H1 (cell line): ENCODE results near the gene LLGL2. TPM values are rescaled to one million over a fixed set of nuclear protein-coding genes. Genes with fewer than 3 reads are reported as not detected.

Source experiments
- CTCF ChIA-PET: fragments of 300-600 bp; sonication (Branson Sonifier 250); formaldehyde crosslinking; loops from one replicate; lab custom pipeline; 2021; ENCODE audit not compliant: partially characterized antibody; lab: Charles Lee
- POLR2A ChIA-PET: fragments of 300-600 bp; sonication (Branson Sonifier 250); formaldehyde crosslinking; loops from one replicate; lab custom pipeline; 2021; ENCODE audit warnings: inconsistent platforms; ENCODE audit not compliant: partially characterized antibody; lab: Charles Lee
- DNase-seq, 2 experiments: peaks; one replicate each; pipeline versions ENCODE4 v3.0.0 to v3.0.0-alpha.2; 2010 to 2022; ENCODE audit warnings: low spot score in 2 of 2, low read depth in 1 of 2, mixed read lengths in 1 of 2
- FAIRE-seq: peaks from 2 replicates; lab custom pipeline; 2011; peaks lifted over from hg19 to GRCh38; lab: Jason Lieb, UNC
- H2AFZ ChIP-seq: 2 replicates; pipeline ENCODE4 v1.8.1; 2012; ENCODE audit warnings: low read length, inconsistent platforms
- H2AK5ac ChIP-seq: 2 replicates; pipeline ENCODE4 v1.6.1; 2013; ENCODE audit warnings: low read depth, low read length
- H2BK120ac ChIP-seq: replicated peaks from 2 replicates; pipeline ENCODE3; 2013; ENCODE audit warnings: low read depth, low read length, inconsistent platforms
- H2BK12ac ChIP-seq: 2 replicates; pipeline ENCODE4 v1.6.1; 2013; ENCODE audit warnings: low read depth, low read length
- H2BK15ac ChIP-seq: 2 replicates; pipeline ENCODE4 v1.6.1; 2013; ENCODE audit warnings: low read length
- H2BK20ac ChIP-seq: 2 replicates; pipeline ENCODE4 v1.6.1; 2013; ENCODE audit warnings: low read length
- H2BK5ac ChIP-seq: 2 replicates; pipeline ENCODE4 v1.6.1; 2013; ENCODE audit warnings: low read depth, low read length
- H3K14ac ChIP-seq: 2 replicates; pipeline ENCODE4 v1.6.1; 2013; ENCODE audit warnings: inconsistent platforms; ENCODE audit not compliant: insufficient read length
- H3K18ac ChIP-seq: 2 replicates; pipeline ENCODE4 v1.6.1; 2013; ENCODE audit warnings: low read length; ENCODE audit errors: extremely low read depth
- H3K23ac ChIP-seq: 2 replicates; pipeline ENCODE4 v1.6.1; 2013; ENCODE audit warnings: inconsistent platforms; ENCODE audit not compliant: insufficient read length
- H3K23me2 ChIP-seq: 2 replicates; pipeline ENCODE4 v1.6.1; 2013; ENCODE audit warnings: low read depth, low read length
- H3K27ac ChIP-seq: 2 replicates; pipeline ENCODE4 v1.6.1; 2011; ENCODE audit warnings: low read depth, low read length, inconsistent platforms
- H3K27me3 ChIP-seq, 4 experiments: replicated peaks in 1 of 4; 1 replicate in 1 of 4; 2 replicates in 3 of 4; pipeline versions ENCODE4 v1.6.1 to v1.8.1; 2011 to 2013; ENCODE audit warnings: low read length in 3 of 4, mild to moderate bottlenecking in 3 of 4, inconsistent platforms in 2 of 4, mixed read lengths in 2 of 4, moderate library complexity in 1 of 4; ENCODE audit not compliant: control insufficient read depth in 3 of 4, insufficient read depth in 3 of 4; ENCODE audit errors: extremely low read depth in 1 of 4
- H3K36me3 ChIP-seq, 4 experiments: 2 replicates each; pipeline versions ENCODE4 v1.6.1 to v1.8.1; 2011 to 2013; ENCODE audit warnings: mild to moderate bottlenecking in 4 of 4, low read length in 3 of 4, moderate library complexity in 2 of 4, control low read depth in 1 of 4, inconsistent platforms in 1 of 4; ENCODE audit not compliant: insufficient read depth in 4 of 4, control insufficient read depth in 2 of 4
- H3K4ac ChIP-seq: replicated peaks from 2 replicates; pipeline ENCODE3; 2013; ENCODE audit warnings: low read length, low read depth, mixed read lengths, inconsistent platforms; ENCODE audit not compliant: insufficient read length
- H3K4me1 ChIP-seq, 4 experiments: replicated peaks in 1 of 4; 1 replicate in 1 of 4; 2 replicates in 3 of 4; pipeline versions ENCODE4 v1.6.1 to v1.8.1; 2011 to 2013; ENCODE audit warnings: low read length in 3 of 4, inconsistent platforms in 2 of 4, mixed read lengths in 1 of 4; ENCODE audit not compliant: insufficient read depth in 4 of 4, control insufficient read depth in 3 of 4
- H3K4me2 ChIP-seq, 2 experiments: 2 replicates each; pipeline versions ENCODE4 v1.6.1 to v1.8.1; 2011 to 2013; ENCODE audit warnings: low read depth in 2 of 2, low read length in 2 of 2, control low read depth in 1 of 2, inconsistent platforms in 1 of 2, mild to moderate bottlenecking in 1 of 2; ENCODE audit not compliant: insufficient read depth in 1 of 2
- H3K4me3 ChIP-seq, 4 experiments: fragments of 200-600, 300-600 bp in 1 of 4; sonication (generic), shearing (Covaris generic), sonication (Bioruptor Twin) in 1 of 4; 2 replicates each; pipeline versions ENCODE4 v1.5.1 to v1.8.1; 2011 to 2016; ENCODE audit warnings: low read length in 4 of 4, low read depth in 3 of 4, control low read depth in 2 of 4, inconsistent platforms in 2 of 4, mild to moderate bottlenecking in 2 of 4, mixed read lengths in 1 of 4, moderate library complexity in 1 of 4; ENCODE audit not compliant: insufficient read depth in 2 of 4; ENCODE audit errors: extremely low read depth in 1 of 4
- H3K56ac ChIP-seq: replicated peaks from 2 replicates; pipeline ENCODE3; 2013; ENCODE audit warnings: low read depth, mild to moderate bottlenecking, mixed read lengths, low read length, inconsistent platforms; ENCODE audit not compliant: insufficient read length
- H3K79me1 ChIP-seq: 2 replicates; pipeline ENCODE4 v1.6.1; 2013; ENCODE audit warnings: low read depth, low read length, control low read depth
- H3K79me2 ChIP-seq, 2 experiments: 2 replicates each; pipeline versions ENCODE4 v1.6.1 to v1.8.1; 2012 to 2013; ENCODE audit warnings: low read length in 2 of 2, mild to moderate bottlenecking in 2 of 2, inconsistent platforms in 1 of 2; ENCODE audit not compliant: insufficient read depth in 2 of 2, control insufficient read depth in 1 of 2
- H3K9ac ChIP-seq, 4 experiments: replicated peaks in 1 of 4; 1 replicate in 1 of 4; 2 replicates in 3 of 4; pipeline versions ENCODE4 v1.6.1 to v1.8.1; 2011 to 2013; ENCODE audit warnings: low read depth in 3 of 4, low read length in 3 of 4, control low read depth in 2 of 4, mild to moderate bottlenecking in 2 of 4, moderate library complexity in 2 of 4, inconsistent platforms in 1 of 4; ENCODE audit errors: extremely low read depth in 1 of 4
- H3K9me3 ChIP-seq, 2 experiments: 2 replicates each; pipeline versions ENCODE4 v1.6.1 to v1.8.1; 2012 to 2013; ENCODE audit warnings: mild to moderate bottlenecking in 2 of 2, moderate library complexity in 2 of 2, control low read depth in 1 of 2, inconsistent platforms in 1 of 2, low read depth in 1 of 2, low read length in 1 of 2, mixed read lengths in 1 of 2; ENCODE audit not compliant: insufficient read depth in 2 of 2
- H4K20me1 ChIP-seq, 2 experiments: replicated peaks in 1 of 2; 2 replicates each; pipeline versions ENCODE3 to v1.8.1; 2011 to 2013; ENCODE audit warnings: inconsistent platforms in 2 of 2, low read length in 2 of 2, mild to moderate bottlenecking in 1 of 2; ENCODE audit not compliant: insufficient read depth in 2 of 2, control insufficient read depth in 1 of 2
- H4K5ac ChIP-seq: 2 replicates; pipeline ENCODE4 v1.6.1; 2013; ENCODE audit warnings: low read length, low read depth, mixed read lengths, inconsistent platforms; ENCODE audit not compliant: insufficient read length
- H4K8ac ChIP-seq: 2 replicates; pipeline ENCODE4 v1.8.0; 2013; ENCODE audit warnings: mild to moderate bottlenecking, moderate library complexity, low read length, inconsistent platforms; ENCODE audit not compliant: insufficient read depth; ENCODE audit errors: extremely low read depth
- H4K91ac ChIP-seq: replicated peaks from 2 replicates; pipeline ENCODE3; 2013; ENCODE audit warnings: low read length, mixed read lengths, inconsistent platforms; ENCODE audit not compliant: insufficient read length
- CBX5 ChIP-seq: fragments of 300-800, 300-1000 bp; sonication (generic); IDR thresholded peaks from 2 replicates; pipeline ENCODE4 v1.7.1; 2016; ENCODE audit warnings: antibody characterized with exemption, low read length, low read depth
- CBX8 ChIP-seq: fragments of 300-800, 300-1000 bp; sonication (generic); IDR thresholded peaks from 2 replicates; pipeline ENCODE4 v1.7.1; 2016; ENCODE audit warnings: low read depth, low read length, borderline replicate concordance
- GTF2F1 ChIP-seq: IDR thresholded peaks from 2 replicates; pipeline ENCODE4 v1.6.1; 2012; ENCODE audit warnings: low read depth, low read length, improper control_type of control experiment, borderline replicate concordance
- HDAC2 ChIP-seq, 2 experiments: fragments of 300-600 bp in 1 of 2; sonication (generic) in 1 of 2; IDR thresholded peaks; 2 replicates each; pipeline ENCODE4 v1.6.1; 2011 to 2012; ENCODE audit warnings: low read depth in 2 of 2, low read length in 2 of 2, mild to moderate bottlenecking in 2 of 2, moderate library complexity in 2 of 2, borderline replicate concordance in 1 of 2, inconsistent platforms in 1 of 2
- KDM4A ChIP-seq: IDR thresholded peaks from one replicate; pipeline ENCODE4 v1.7.1; 2012; ENCODE audit warnings: low read depth, mild to moderate bottlenecking, moderate library complexity, low read length, inconsistent platforms; ENCODE audit not compliant: severe bottlenecking
- NANOG ChIP-seq: IDR thresholded peaks from 2 replicates; pipeline ENCODE4 v1.6.1; 2011; ENCODE audit warnings: low read length, low read depth, mild to moderate bottlenecking, inconsistent platforms; ENCODE audit not compliant: insufficient read depth, poor library complexity, severe bottlenecking
- PHF8 ChIP-seq: fragments of 200-600 bp; sonication (generic); conservative IDR thresholded peaks from 2 replicates; pipeline ENCODE4 v1.7.1; 2012; ENCODE audit warnings: low read depth, mild to moderate bottlenecking, inconsistent platforms, low read length, moderate library complexity
- RNF2 ChIP-seq: fragments of 200-900, 300-1000 bp; sonication (generic); IDR thresholded peaks from 2 replicates; pipeline ENCODE4 v1.7.1; 2016; ENCODE audit warnings: borderline replicate concordance, low read depth, mild to moderate bottlenecking, antibody characterized with exemption, low read length; ENCODE audit not compliant: poor library complexity, severe bottlenecking; ENCODE audit errors: missing control alignments
- TCF12 ChIP-seq: IDR thresholded peaks from 2 replicates; pipeline ENCODE4 v1.6.1; 2011; ENCODE audit warnings: low read depth, mild to moderate bottlenecking, low read length
- TEAD4 ChIP-seq: IDR thresholded peaks from 2 replicates; pipeline ENCODE4 v1.6.1; 2012; ENCODE audit warnings: low read depth, low read length, inconsistent platforms, mixed read lengths
- ZNF274 ChIP-seq: IDR thresholded peaks from 2 replicates; pipeline ENCODE4 v1.7.0; 2012; ENCODE audit warnings: low read length, borderline replicate concordance; ENCODE audit errors: extremely low read depth
- WGBS, 2 experiments: shearing (Covaris generic) in 1 of 2; methylation state at CpG; one replicate each; pipeline versions ENCODE4 v1.1.6 to v1.1.7; 2013 to 2015; ENCODE audit warnings: low lambda C conversion rate in 2 of 2, mixed read lengths in 2 of 2, inconsistent platforms in 1 of 2, low coverage in 1 of 2, missing lambda C conversion rate in 1 of 2; ENCODE audit not compliant: insufficient replicate concordance in 2 of 2, insufficient coverage in 1 of 2, insufficient read length in 1 of 2; ENCODE audit errors: extremely low coverage in 1 of 2, missing lambda C conversion rate in 1 of 2; 5-methylcytosine and 5-hydroxymethylcytosine counted together
- polyA plus RNA-seq, 7 experiments: library from polyadenylated mRNA; depleted of rRNA in 3 of 7; stranded (reverse) in 5 of 7; unstranded in 2 of 7; fragments of >200 nt in 5 of 7; fragments of 200-250 nt in 2 of 7; gene quantifications; 1 replicate in 5 of 7; 2 replicates in 1 of 7; 4 replicates in 1 of 7; pipeline versions ENCODE4 v1.2.1 to v1.2.3, GENCODE V29; 2011 to 2013; ENCODE audit warnings: missing spikeins in 2 of 7, mixed read lengths in 2 of 7
- total RNA-seq: library from RNA; stranded (reverse); fragmentation: NEBNext Ultra II Directional; extraction: Animal tissue kit (Norgen Biotek cat#: 25700); gene quantifications from 2 replicates; pipeline ENCODE4 v1.2.1, GENCODE V29; 2021

Gene LLGL2
- total and polyA plus RNA-seq, 2 of the 8 experiments (the other 6 are each of a cell fraction or from before 2014, with no cell fraction given), result 64.5 to 77.1 TPM

DNA sequence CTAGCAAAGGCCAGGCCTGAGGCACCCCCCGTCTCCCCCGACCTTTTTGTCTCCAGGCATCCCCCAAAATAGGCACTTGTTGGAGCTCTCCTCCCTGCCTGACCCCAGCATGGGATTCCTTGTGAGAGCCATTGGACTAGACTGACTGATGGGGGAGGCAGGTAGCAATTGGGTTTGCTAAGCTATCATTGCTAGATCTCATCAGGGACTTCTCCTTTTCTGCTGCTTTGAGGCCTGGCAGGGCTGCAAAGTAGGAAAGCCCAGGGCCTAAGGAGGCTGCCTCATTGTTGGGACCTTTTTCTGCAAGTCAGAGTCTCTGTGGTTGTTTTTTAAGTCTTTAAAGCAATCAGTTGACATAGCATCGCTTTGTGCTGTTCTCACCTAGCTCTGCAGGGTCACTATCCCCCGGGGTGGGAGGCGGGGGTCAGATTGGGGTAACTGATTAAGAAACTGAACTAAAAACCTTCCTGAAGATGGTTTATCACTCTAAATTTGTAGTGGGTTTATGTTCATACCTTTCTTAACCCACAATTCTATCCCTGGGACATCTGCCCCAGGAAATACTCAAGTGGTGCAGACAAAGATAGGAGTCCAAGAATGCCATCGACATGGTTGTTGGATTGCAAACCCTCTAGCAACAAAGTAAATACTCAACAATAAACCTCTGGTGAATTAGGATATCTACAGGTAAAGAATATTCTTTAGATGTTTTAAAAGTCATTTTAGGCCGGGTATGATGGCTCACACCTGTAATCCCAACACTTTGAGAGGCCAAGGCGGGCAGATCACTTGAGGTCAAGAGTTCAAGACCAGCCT is 28.0 kb downstream of the LLGL2 start:
- H2BK15ac ChIP-seq, result no peak overlapping the region
- H3K4me3 ChIP-seq, result no peak overlapping the region
- FAIRE-seq (no peak), DNase-seq (no peak)
- peaks cover 10 to 30% (median 20%) of the 10 kb centered on the region in 4 experiments for H3K4me1 ChIP-seq
- H3K79me2 ChIP-seq, result no peaks in the 10 kb centered on the region
- H2BK20ac ChIP-seq, result no peak overlapping the region
- no peaks in the 10 kb centered on the region for H3K36me3 ChIP-seq
- H3K18ac ChIP-seq, result no peak overlapping the region
- H2BK120ac ChIP-seq, result no peak overlapping the region
- no peak overlapping the region; the same call in 1 of the 2 replicates for H2BK5ac ChIP-seq
- no peak overlapping the region for H4K5ac ChIP-seq
- WGBS, 2 experiments, result 87% methylated on average over 8 of the region's 8 CpGs; no CpG with 5 or more reads in 1 of the 2 experiments
- H3K23me2 ChIP-seq, result peaks cover 1% of the 10 kb centered on the region; the same call in 1 of the 2 replicates
- no peaks in the 10 kb centered on the region for H3K27me3 ChIP-seq
- H3K4me2 ChIP-seq, result no peak overlapping the region
- H2AK5ac ChIP-seq, result no peak overlapping the region
- H3K56ac ChIP-seq, result no peak overlapping the region
- no peak overlapping the region for H3K14ac ChIP-seq
- no peak overlapping the region for H3K4ac ChIP-seq
- H4K8ac ChIP-seq, result no peak overlapping the region
- ChIA-PET POLR2A (interaction anchor here (0.7 to 1.2 kb wide), 3 partner anchors 15 to 35 kb away, joined by 3 to 4 read pairs (median 4); no protein-coding TSS in a partner anchor), CTCF (interaction anchor here (0.7 to 3.9 kb wide), 14 partner anchors 11 to 620 kb away, joined by 3 to 27 read pairs (median 4); partner anchors contain the start of genes MYO15B, SMIM5 and TSEN54)
- no peak overlapping the region for H3K27ac ChIP-seq
- no peak overlapping the region for H3K23ac ChIP-seq
- H4K20me1 ChIP-seq, result no peaks in the 10 kb centered on the region
- no peak overlapping the region for H2AFZ ChIP-seq
- no peak overlapping the region for H4K91ac ChIP-seq
- no peak overlapping the region for H3K9ac ChIP-seq
- H3K9me3 ChIP-seq, result no peaks in the 10 kb centered on the region
- no peaks in the 10 kb centered on the region for H3K79me1 ChIP-seq
- H2BK12ac ChIP-seq, result no peak overlapping the region
- TF ChIP-seq TEAD4 (no peak), HDAC2 (IDR thresholded peaks at IDR 0.05; ENCODE audit: borderline replicate concordance in 1 of 2, low read depth in 2 of 2, low read length in 2 of 2) (no peak), TCF12 (no peak), GTF2F1 (no peak), PHF8 (no peak), NANOG (no peak), RNF2 (no peak), ZNF274 (no peak), CBX5 (no peak), CBX8 (no peak), KDM4A (no peak)
